Right atrium auricular region (tissue), 2 donors: Measurements from ENCODE around the gene DNM3. TPM values are rescaled to one million over a fixed set of nuclear protein-coding genes. Genes with fewer than 3 reads are reported as not detected.

Experiments used
- DNase-seq: peaks from one replicate; pipeline ENCODE4 v3.0.0-alpha.2; 2019; ENCODE audit warnings: low spot score
- H3K27ac ChIP-seq, 2 donors: fragments of 200-600 bp; sonication (generic); 1 replicate in 1 of 2; 2 replicates in 1 of 2; pipeline ENCODE4 v1.5.1; 2016 to 2019
- H3K27me3 ChIP-seq, 2 donors: fragments of 200-600 bp; sonication (generic); one replicate each; pipeline versions ENCODE4 v1.5.1 to v1.6.0; 2017 to 2019
- H3K36me3 ChIP-seq: fragments of 200-600 bp; sonication (generic); one replicate; pipeline ENCODE4 v1.5.1; 2016
- H3K4me1 ChIP-seq, 2 donors: fragments of 200-600 bp; sonication (generic); one replicate each; pipeline versions ENCODE4 v1.5.1 to v1.6.0; 2017 to 2019
- H3K4me3 ChIP-seq, 2 donors: fragments of 200-600 bp; sonication (generic); 1 replicate in 1 of 2; 2 replicates in 1 of 2; pipeline ENCODE4 v1.5.1; 2017 to 2019; ENCODE audit warnings: mild to moderate bottlenecking in 1 of 2, moderate library complexity in 1 of 2
- H3K9me3 ChIP-seq, 2 donors: fragments of 200-600 bp; sonication (generic); one replicate each; pipeline ENCODE4 v1.5.1; 2019
- CTCF ChIP-seq, 2 donors: fragments of 200-600 bp; sonication (generic); IDR thresholded peaks; one replicate each; pipeline ENCODE4 v1.5.1; 2019; ENCODE audit warnings: antibody characterized with exemption in 2 of 2
- total RNA-seq, 2 donors: library from RNA; depleted of rRNA; stranded (reverse); fragments of >200 nt; gene quantifications; one replicate each; pipeline ENCODE4 v1.1.0, GENCODE V29; 2016

Gene DNM3
- total RNA-seq, 2 donors from 2014 or later = 1.0 to 1.6 TPM

- H3K27me3 ChIP-seq = no peaks in the 10 kb centered on the region
- H3K36me3 ChIP-seq = no peaks in the 10 kb centered on the region
- no peak overlapping the region for H3K4me3 ChIP-seq
- DNase-seq = no peak
- TF ChIP-seq CTCF (IDR thresholded peaks at IDR 0.05) = no peak
- H3K9me3 ChIP-seq = peaks cover 0 to 16% of the 10 kb centered on the region in 2 donors
- H3K4me1 ChIP-seq = no peaks in the 10 kb centered on the region
- no peak overlapping the region for H3K27ac ChIP-seq
These were observed 362.0 kb downstream of the DNM3 start for GRCh38 chr1:172203135-172203823.

- no peak for TF ChIP-seq CTCF (IDR thresholded peaks at IDR 0.05)
- Histone ChIP-seq H3K27me3 (no peaks in the 10 kb centered on the region), H3K9me3 (peaks cover 0 to 10% of the 10 kb centered on the region in 2 donors), H3K4me1 (no peaks in the 10 kb centered on the region), H3K36me3 (no peaks in the 10 kb centered on the region), H3K27ac (no peak overlapping the region), H3K4me3 (no peak overlapping the region)
- no peak for DNase-seq
These were observed 362.6 kb downstream of the DNM3 start for GRCh38 chr1:172203902-172204301.

- Histone ChIP-seq H3K27ac (no peak overlapping the region), H3K4me3 (no peak overlapping the region), H3K27me3 (no peaks in the 10 kb centered on the region), H3K36me3 (no peaks in the 10 kb centered on the region), H3K4me1 (no peaks in the 10 kb centered on the region), H3K9me3 (no peaks in the 10 kb centered on the region)
- no peak for TF ChIP-seq CTCF (IDR thresholded peaks at IDR 0.05)
- no peak for DNase-seq
These were observed 365.0 kb downstream of the DNM3 start for GRCh38 chr1:172206256-172206655.

- no peaks in the 10 kb centered on the region for H3K27me3 ChIP-seq
- H3K4me3 ChIP-seq = no peak overlapping the region
- H3K9me3 ChIP-seq = no peaks in the 10 kb centered on the region
- H3K4me1 ChIP-seq = no peaks in the 10 kb centered on the region
- DNase-seq = no peak
- no peak for TF ChIP-seq CTCF (IDR thresholded peaks at IDR 0.05)
- H3K36me3 ChIP-seq = no peaks in the 10 kb centered on the region
- H3K27ac ChIP-seq = no peak overlapping the region
These were observed 367.3 kb downstream of the DNM3 start for GRCh38 chr1:172208635-172209034.

- no peaks in the 10 kb centered on the region for H3K27me3 ChIP-seq
- H3K36me3 ChIP-seq = no peaks in the 10 kb centered on the region
- no peak for TF ChIP-seq CTCF (IDR thresholded peaks at IDR 0.05)
- H3K9me3 ChIP-seq = no peaks in the 10 kb centered on the region
- H3K4me1 ChIP-seq = no peaks in the 10 kb centered on the region
- H3K4me3 ChIP-seq = no peak overlapping the region
- no peak for DNase-seq
- no peak overlapping the region for H3K27ac ChIP-seq
These were observed 369.9 kb downstream of the DNM3 start for GRCh38 chr1:172211221-172211620.

- DNase-seq = no peak
- H3K27me3 ChIP-seq = no peaks in the 10 kb centered on the region
- no peak overlapping the region for H3K4me3 ChIP-seq
- TF ChIP-seq CTCF (IDR thresholded peaks at IDR 0.05) = no peak
- H3K36me3 ChIP-seq = no peaks in the 10 kb centered on the region
- H3K27ac ChIP-seq = no peak overlapping the region
- H3K4me1 ChIP-seq = no peaks in the 10 kb centered on the region
- H3K9me3 ChIP-seq = no peaks in the 10 kb centered on the region
These were observed 370.8 kb downstream of the DNM3 start for GRCh38 chr1:172212124-172212523.
